ENCODE results near the gene RPL31.

The RPL31 gene

DNA sequence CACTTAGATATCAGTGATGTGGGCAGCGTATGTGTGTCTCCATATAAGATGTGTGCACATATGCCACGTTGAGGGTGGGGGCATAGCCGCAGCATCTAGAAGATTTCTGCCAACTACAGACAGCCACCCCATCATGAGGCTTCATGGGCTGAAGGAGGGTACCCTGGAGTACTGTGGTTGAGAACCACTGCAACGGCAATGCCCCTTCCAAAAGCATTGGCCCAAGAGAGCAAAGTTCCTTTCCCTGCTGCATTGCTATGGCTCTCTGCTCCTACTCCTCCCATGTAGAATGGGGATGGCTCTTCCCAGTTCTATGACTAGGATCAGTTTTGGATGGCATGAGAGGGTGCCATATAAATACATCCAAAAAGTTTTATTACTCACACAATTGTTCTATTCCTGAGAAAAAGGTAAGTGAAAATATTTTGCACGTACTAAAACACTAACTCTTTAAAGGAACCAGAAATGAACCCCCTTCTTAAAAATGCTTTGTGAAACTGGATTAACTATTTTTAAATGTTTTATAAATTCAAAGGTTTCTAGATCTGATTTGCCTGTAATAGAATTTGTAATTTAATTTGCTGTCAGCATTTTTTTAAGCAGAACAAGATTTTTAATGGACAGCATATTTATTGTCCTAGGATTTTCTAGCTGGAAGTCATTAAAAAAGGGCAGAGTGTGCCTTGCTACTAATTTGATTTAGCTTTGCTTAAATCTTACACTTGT is 4.4 kb upstream of the RPL31 start:
- H3K4me3 ChIP-seq (ENCODE audit: low read length), result no peak overlapping the region
- WGBS, result 95% methylated on average over 4 of the region's 5 CpGs
- H3K27me3 ChIP-seq (ENCODE audit: insufficient read depth, low read length), result 0 out of 2 replicates have a peak, but pooled peaks cover 3% of the 10 kb centered on the region
- H3K27ac ChIP-seq (ENCODE audit: low read depth, low read length), result no peak overlapping the region
- no peak overlapping the region for H3K9ac ChIP-seq (ENCODE audit: low read depth, low read length)
- no peaks in the 10 kb centered on the region for H3K9me3 ChIP-seq (ENCODE audit: insufficient read depth, low read depth, low read length)
- H3K4me1 ChIP-seq (ENCODE audit: insufficient read depth, low read length), result no peaks in the 10 kb centered on the region
- no peaks in the 10 kb centered on the region for H3K36me3 ChIP-seq (ENCODE audit: insufficient read depth, low read length)

DNA sequence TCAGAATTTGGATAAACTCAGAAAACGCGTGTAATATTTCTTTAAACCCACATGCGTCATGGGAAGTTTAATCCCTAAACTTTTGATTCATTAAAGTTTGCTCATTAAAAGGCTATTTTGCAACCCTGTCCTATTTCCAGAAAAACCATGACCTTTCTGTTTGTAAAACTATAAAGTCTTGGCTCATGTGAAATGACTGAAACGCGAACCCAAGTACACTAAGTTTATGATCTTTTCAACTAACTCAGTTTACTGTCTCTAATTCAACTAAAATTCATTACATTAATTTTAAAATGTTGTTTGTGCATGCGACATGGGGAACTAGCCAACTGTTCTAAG is 3.9 kb upstream of the RPL31 start:
- Histone ChIP-seq H3K9ac (ENCODE audit: low read depth, low read length) (no peak overlapping the region), H3K36me3 (ENCODE audit: insufficient read depth, low read length) (peaks cover 5% of the 10 kb centered on the region), H3K27me3 (ENCODE audit: insufficient read depth, low read length) (0 out of 2 replicates have a peak, but pooled peaks cover 3% of the 10 kb centered on the region), H3K4me1 (ENCODE audit: insufficient read depth, low read length) (no peaks in the 10 kb centered on the region), H3K9me3 (ENCODE audit: insufficient read depth, low read depth, low read length) (no peaks in the 10 kb centered on the region), H3K4me3 (ENCODE audit: low read length) (no peak overlapping the region), H3K27ac (ENCODE audit: low read depth, low read length) (no peak overlapping the region)
- 96% methylated on average over 5 of the region's 6 CpGs for WGBS

- no peaks in the 10 kb centered on the region for H3K9me3 ChIP-seq (ENCODE audit: insufficient read depth, low read depth, low read length)
- peaks cover 12% of the 10 kb centered on the region; the same call in 1 of the 2 replicates for H3K4me1 ChIP-seq (ENCODE audit: insufficient read depth, low read length)
- no peak overlapping the region for H3K9ac ChIP-seq (ENCODE audit: low read depth, low read length)
- 100% methylated on average over 2 of the region's 2 CpGs for WGBS
- 0 out of 2 replicates have a peak, but pooled peaks cover 3% of the 10 kb centered on the region for H3K27me3 ChIP-seq (ENCODE audit: insufficient read depth, low read length)
- H3K27ac ChIP-seq (ENCODE audit: low read depth, low read length), result no peak overlapping the region
- H3K4me3 ChIP-seq (ENCODE audit: low read length), result no peak overlapping the region
- peaks cover 23% of the 10 kb centered on the region for H3K36me3 ChIP-seq (ENCODE audit: insufficient read depth, low read length)
These were observed 2.1 kb upstream of the RPL31 start for GRCh38 chr2:100999995-101000394.

GRCh38 chr2:101002562-101003277 is 631 bp downstream of the RPL31 start:
- H3K36me3 ChIP-seq (ENCODE audit: insufficient read depth, low read length), result peaks cover 50% of the 10 kb centered on the region
- 1% methylated on average over 26 of the region's 26 CpGs for WGBS

DNA sequence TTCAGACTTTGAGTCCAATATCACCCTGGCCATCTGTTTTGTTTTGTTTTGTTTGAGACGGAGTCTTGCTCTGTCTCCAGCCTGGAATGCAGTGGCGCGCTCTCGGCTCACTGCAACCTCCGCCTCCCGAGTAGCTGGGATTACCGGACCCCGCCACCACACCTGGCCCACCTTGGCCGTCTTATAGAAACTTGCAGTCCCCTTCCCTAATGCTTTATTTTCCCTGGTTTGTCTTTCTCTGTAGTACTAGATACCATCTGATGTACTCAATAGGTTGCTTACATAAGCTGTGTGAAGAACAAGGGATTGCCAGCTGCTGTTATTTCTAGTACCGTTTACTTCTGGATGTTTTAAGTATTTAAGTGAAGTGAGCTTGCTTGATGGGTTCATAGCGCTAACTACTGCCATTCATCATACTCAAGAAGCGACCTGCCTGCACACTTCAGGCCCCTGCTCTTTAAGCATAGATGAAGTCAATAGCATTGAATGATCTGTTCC is 1.2 kb downstream of the RPL31 start:
- Histone ChIP-seq H3K4me1 (ENCODE audit: insufficient read depth, low read length) (peaks cover 12% of the 10 kb centered on the region; the same call in 1 of the 2 replicates), H3K36me3 (ENCODE audit: insufficient read depth, low read length) (peaks cover 56% of the 10 kb centered on the region)

More at GRCh38 chr2:101002562-101003277, 631 bp downstream of the RPL31 start:
- peak overlapping the region; percentile 78 for H3K4me3 ChIP-seq (ENCODE audit: low read length)
- H3K27ac ChIP-seq (ENCODE audit: low read depth, low read length), result peak overlapping the region; percentile 85
- H3K9ac ChIP-seq (ENCODE audit: low read depth, low read length), result peak overlapping the region; percentile 98
- no peaks in the 10 kb centered on the region for H3K9me3 ChIP-seq (ENCODE audit: insufficient read depth, low read depth, low read length)
- peaks cover 12% of the 10 kb centered on the region; the same call in 1 of the 2 replicates for H3K4me1 ChIP-seq (ENCODE audit: insufficient read depth, low read length)
- 0 out of 2 replicates have a peak, but pooled peaks cover 3% of the 10 kb centered on the region for H3K27me3 ChIP-seq (ENCODE audit: insufficient read depth, low read length)

GRCh38 chr2:101004620-101005325 is 2.7 kb downstream of the RPL31 start:
- Histone ChIP-seq H3K27me3 (ENCODE audit: insufficient read depth, low read length) (0 out of 2 replicates have a peak, but pooled peaks cover 3% of the 10 kb centered on the region), H3K4me1 (ENCODE audit: insufficient read depth, low read length) (peaks cover 12% of the 10 kb centered on the region; the same call in 1 of the 2 replicates), H3K36me3 (ENCODE audit: insufficient read depth, low read length) (peaks cover 66% of the 10 kb centered on the region), H3K4me3 (ENCODE audit: low read length) (peak overlapping the region; percentile 78; the same call in 1 of the 2 replicates), H3K27ac (ENCODE audit: low read depth, low read length) (peak overlapping the region; percentile 53; the same call in 1 of the 2 replicates), H3K9me3 (ENCODE audit: insufficient read depth, low read depth, low read length) (no peaks in the 10 kb centered on the region), H3K9ac (ENCODE audit: low read depth, low read length) (peak overlapping the region; percentile 98; the same call in 1 of the 2 replicates)
- WGBS, result 90% methylated on average over 11 of the region's 12 CpGs

More for the DNA sequence above, 1.2 kb downstream of the RPL31 start:
- 0 out of 2 replicates have a peak, but pooled peaks cover 3% of the 10 kb centered on the region for H3K27me3 ChIP-seq (ENCODE audit: insufficient read depth, low read length)
- no peaks in the 10 kb centered on the region for H3K9me3 ChIP-seq (ENCODE audit: insufficient read depth, low read depth, low read length)
- H3K9ac ChIP-seq (ENCODE audit: low read depth, low read length), result peak overlapping the region; percentile 98
- WGBS, result 11% methylated on average over 12 of the region's 12 CpGs
- peak overlapping the region; percentile 85 for H3K27ac ChIP-seq (ENCODE audit: low read depth, low read length)
- H3K4me3 ChIP-seq (ENCODE audit: low read length), result peak overlapping the region; percentile 78

- Histone ChIP-seq H3K9me3 (ENCODE audit: insufficient read depth, low read depth, low read length) (no peaks in the 10 kb centered on the region), H3K27ac (ENCODE audit: low read depth, low read length) (no peak overlapping the region), H3K9ac (ENCODE audit: low read depth, low read length) (no peak overlapping the region), H3K36me3 (ENCODE audit: insufficient read depth, low read length) (peaks cover 78% of the 10 kb centered on the region), H3K4me1 (ENCODE audit: insufficient read depth, low read length) (peaks cover 12% of the 10 kb centered on the region; the same call in 1 of the 2 replicates), H3K4me3 (ENCODE audit: low read length) (no peak overlapping the region), H3K27me3 (ENCODE audit: insufficient read depth, low read length) (no peaks in the 10 kb centered on the region)
- 76% methylated on average over 2 of the region's 4 CpGs for WGBS
These were observed 4.1 kb downstream of the RPL31 start for GRCh38 chr2:101006065-101006715.

GRCh38 chr2:101007415-101008345 is 5.6 kb downstream of the RPL31 start:
- WGBS, result 89% methylated on average over 11 of the region's 11 CpGs
- H3K27ac ChIP-seq (ENCODE audit: low read depth, low read length), result peak overlapping the region; percentile 8; the same call in 1 of the 2 replicates
- H3K9ac ChIP-seq (ENCODE audit: low read depth, low read length), result no peak overlapping the region
- H3K9me3 ChIP-seq (ENCODE audit: insufficient read depth, low read depth, low read length), result no peaks in the 10 kb centered on the region
- no peaks in the 10 kb centered on the region for H3K27me3 ChIP-seq (ENCODE audit: insufficient read depth, low read length)
- H3K36me3 ChIP-seq (ENCODE audit: insufficient read depth, low read length), result peaks cover 91% of the 10 kb centered on the region
- no peak overlapping the region for H3K4me3 ChIP-seq (ENCODE audit: low read length)
- peaks cover 12% of the 10 kb centered on the region; the same call in 1 of the 2 replicates for H3K4me1 ChIP-seq (ENCODE audit: insufficient read depth, low read length)

GRCh38 chr2:101011152-101011551 is 9.1 kb downstream of the RPL31 start:
- 87% methylated on average over 10 of the region's 10 CpGs for WGBS
- H3K9ac ChIP-seq (ENCODE audit: low read depth, low read length), result no peak overlapping the region
- peak overlapping the region; percentile 42; the same call in 1 of the 2 replicates for H3K27ac ChIP-seq (ENCODE audit: low read depth, low read length)
- H3K4me3 ChIP-seq (ENCODE audit: low read length), result no peak overlapping the region
- no peaks in the 10 kb centered on the region for H3K9me3 ChIP-seq (ENCODE audit: insufficient read depth, low read depth, low read length)
- peaks cover 85% of the 10 kb centered on the region for H3K36me3 ChIP-seq (ENCODE audit: insufficient read depth, low read length)
- H3K4me1 ChIP-seq (ENCODE audit: insufficient read depth, low read length), result no peaks in the 10 kb centered on the region
- H3K27me3 ChIP-seq (ENCODE audit: insufficient read depth, low read length), result no peaks in the 10 kb centered on the region
